GM12878 (cell line): Measurements from ENCODE around the gene ZFC3H1. TPM values are rescaled to one million over a fixed set of nuclear protein-coding genes. Genes with fewer than 3 reads are reported as not detected.

Experiments
- CHD1 ChIP-seq: IDR thresholded peaks from 2 replicates; pipeline ENCODE4 v1.6.1; 2012; ENCODE audit warnings: low read depth, low read length, improper control_type of control experiment
- E2F4 ChIP-seq: IDR thresholded peaks from 2 replicates; pipeline ENCODE4 v1.6.1; 2012; ENCODE audit warnings: low read depth, low read length, improper control_type of control experiment
- EZH2 ChIP-seq: IDR thresholded peaks from 2 replicates; pipeline ENCODE4 v1.6.1; 2012; ENCODE audit warnings: low read depth, mild to moderate bottlenecking, control low read depth, inconsistent platforms, low read length, borderline replicate concordance; ENCODE audit not compliant: control insufficient read depth
- FOS ChIP-seq: IDR thresholded peaks from 3 replicates; pipeline ENCODE4 v1.6.1; 2011; ENCODE audit warnings: borderline replicate concordance; ENCODE audit not compliant: insufficient read length; ENCODE audit errors: extremely low read depth
- HDGF ChIP-seq: fragments of 450-650 bp; IDR thresholded peaks from 2 replicates; pipeline ENCODE4 v1.6.1; 2016; ENCODE audit warnings: antibody characterized with exemption
- RAD21 ChIP-seq: IDR thresholded peaks from 2 replicates; pipeline ENCODE4 v1.6.1; 2011; ENCODE audit warnings: mild to moderate bottlenecking, low read depth, low read length, moderate library complexity; ENCODE audit not compliant: insufficient read depth
- REST ChIP-seq: IDR thresholded peaks from 2 replicates; pipeline ENCODE4 v1.6.1; 2012; ENCODE audit warnings: mild to moderate bottlenecking, low read depth, low read length
- TBL1XR1 ChIP-seq: IDR thresholded peaks from 2 replicates; pipeline ENCODE4 v1.6.1; 2012; ENCODE audit warnings: low read depth, low read length, improper control_type of control experiment
- TCF7 ChIP-seq: IDR thresholded peaks from 2 replicates; pipeline ENCODE4 v1.6.1; 2014; ENCODE audit warnings: antibody characterized with exemption, borderline replicate concordance
- ZNF274 ChIP-seq: IDR thresholded peaks from one replicate; pipeline ENCODE4 v1.8.0; 2011; ENCODE audit not compliant: insufficient read length, insufficient read depth
- polyA plus RNA-seq, 11 experiments: library from polyadenylated mRNA; depleted of rRNA in 4 of 11; unstranded in 6 of 11; stranded (reverse) in 5 of 11; fragments of >200 nt; fragmentation: Nextera tagmentation in 4 of 11; fragmentation: Illumina TruSeq in 1 of 11; extraction: Ambion mirVana in 4 of 11; extraction: Trizol in 1 of 11; gene quantifications; 1 replicate in 1 of 11; 2 replicates in 10 of 11; pipeline versions ENCODE4 v1.2.1 to v1.2.3, GENCODE V29; 2011 to 2016; ENCODE audit warnings: inconsistent platforms in 2 of 11, missing spikeins in 2 of 11, low read depth in 1 of 11
- total RNA-seq, 4 experiments: library from RNA; depleted of rRNA in 3 of 4; stranded (reverse); fragments of >200 nt in 3 of 4; fragmentation: Illumina TruSeq in 1 of 4; extraction: Trizol in 1 of 4; gene quantifications; 2 replicates each; pipeline versions ENCODE4 v1.2.1 to v1.2.3, GENCODE V29; 2013 to 2021

ZFC3H1 gene
- total and polyA plus RNA-seq, 10 of the 15 experiments (the other 5 are each of a cell fraction or from before 2014, with no cell fraction given): 11.2 to 88.7 (median 25.9) TPM

GRCh38 chr12:71663561-71664410 lies at the start of gene ZFC3H1, which contains the start of gene THAP2 (continued):
- TF ChIP-seq ZNF274 (no peak), E2F4 (no peak), RAD21 (no peak), REST (no peak), CHD1 (no peak), HDGF (no peak), EZH2 (no peak), TBL1XR1 (no peak; the same call in 1 of the 2 replicates), FOS (no peak), TCF7 (no peak)
